ENCODE results near the gene TEN1.

The TEN1 gene

DNA sequence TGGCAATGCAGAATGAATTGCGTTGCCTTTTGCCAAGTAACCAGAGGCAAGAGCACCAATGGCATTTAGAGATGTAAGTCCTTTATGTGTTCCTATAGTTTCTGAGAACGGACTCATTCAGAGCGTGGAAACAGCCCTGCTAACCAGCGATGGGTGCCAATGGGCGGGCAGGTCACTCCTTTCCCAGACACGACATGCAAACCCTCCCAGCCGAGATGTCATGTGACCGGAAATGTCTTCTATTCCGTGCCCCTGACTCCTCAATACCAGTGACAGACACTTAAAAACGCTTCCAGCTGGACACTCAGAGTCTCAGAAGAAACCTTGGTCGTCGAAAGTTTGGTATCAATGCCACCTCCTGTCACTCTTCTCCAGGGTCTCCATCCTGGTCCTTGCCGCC, 41.4 kb upstream of the TEN1 start:
- TF ChIP-seq REST (IDR thresholded peaks at IDR 0.05; ENCODE audit: insufficient read depth in 1 of 2, low read depth in 2 of 2, low read length in 2 of 2) (no peak), FOXP2 (optimal IDR thresholded peaks at IDR 0.05; ENCODE audit: borderline replicate concordance, extremely low read depth, extremely low read length, insufficient read depth) (no peak), TAF1 (IDR thresholded peaks at IDR 0.05; ENCODE audit: borderline replicate concordance, insufficient read depth, low read length) (no peak), POLR2AphosphoS5 (IDR thresholded peaks at IDR 0.05; ENCODE audit: low read depth, low read length) (no peak), SIN3A (IDR thresholded peaks at IDR 0.05; ENCODE audit: borderline replicate concordance, insufficient read depth, low read length) (no peak)

- TF ChIP-seq SIN3A (IDR thresholded peaks at IDR 0.05; ENCODE audit: borderline replicate concordance, insufficient read depth, low read length) = peak; percentile 91; the same call in 1 of the 2 replicates
- TF ChIP-seq TAF1 (IDR thresholded peaks at IDR 0.05; ENCODE audit: borderline replicate concordance, insufficient read depth, low read length) = peak; percentile 65; the same call in 1 of the 2 replicates
- TF ChIP-seq POLR2AphosphoS5 (IDR thresholded peaks at IDR 0.05; ENCODE audit: low read depth, low read length) = peak; percentile 88
- TF ChIP-seq FOXP2 (optimal IDR thresholded peaks at IDR 0.05; ENCODE audit: borderline replicate concordance, extremely low read depth, extremely low read length, insufficient read depth) = peak; percentile 96
- TF ChIP-seq REST (IDR thresholded peaks at IDR 0.05; ENCODE audit: insufficient read depth in 1 of 2, low read depth in 2 of 2, low read length in 2 of 2) = no peak
Observed at GRCh38 chr17:75940727-75941441, 38.2 kb upstream of the TEN1 start, which contains the start of gene FBF1. TSS of gene FBF1 (minus strand) at chr17:75941042. CDS start at chr17:75938149, 2,893 bp downstream.

DNA sequence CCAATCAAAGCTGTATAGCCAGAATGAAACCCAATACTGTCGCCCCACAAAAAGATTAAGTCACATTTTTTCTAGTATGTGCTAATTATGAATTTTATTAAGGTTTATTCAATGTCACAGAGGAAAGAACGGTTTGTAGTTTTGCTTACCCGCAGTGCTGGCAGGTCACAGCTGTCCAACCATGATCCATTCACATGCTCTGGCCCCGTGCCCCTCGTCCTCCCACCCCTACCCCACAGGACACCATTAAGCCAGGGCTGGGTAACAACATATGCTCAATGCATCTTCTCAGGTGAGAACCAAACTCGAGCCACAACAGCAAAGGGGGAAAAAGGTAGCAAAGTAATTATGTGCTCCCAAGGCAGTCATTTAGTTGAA, 37.6 kb upstream of the TEN1 start:
- TF ChIP-seq FOXP2 (optimal IDR thresholded peaks at IDR 0.05; ENCODE audit: borderline replicate concordance, extremely low read depth, extremely low read length, insufficient read depth) (no peak), SIN3A (IDR thresholded peaks at IDR 0.05; ENCODE audit: borderline replicate concordance, insufficient read depth, low read length) (no peak), REST (IDR thresholded peaks at IDR 0.05; ENCODE audit: insufficient read depth in 1 of 2, low read depth in 2 of 2, low read length in 2 of 2) (no peak), TAF1 (IDR thresholded peaks at IDR 0.05; ENCODE audit: borderline replicate concordance, insufficient read depth, low read length) (no peak), POLR2AphosphoS5 (IDR thresholded peaks at IDR 0.05; ENCODE audit: low read depth, low read length) (no peak)

DNA sequence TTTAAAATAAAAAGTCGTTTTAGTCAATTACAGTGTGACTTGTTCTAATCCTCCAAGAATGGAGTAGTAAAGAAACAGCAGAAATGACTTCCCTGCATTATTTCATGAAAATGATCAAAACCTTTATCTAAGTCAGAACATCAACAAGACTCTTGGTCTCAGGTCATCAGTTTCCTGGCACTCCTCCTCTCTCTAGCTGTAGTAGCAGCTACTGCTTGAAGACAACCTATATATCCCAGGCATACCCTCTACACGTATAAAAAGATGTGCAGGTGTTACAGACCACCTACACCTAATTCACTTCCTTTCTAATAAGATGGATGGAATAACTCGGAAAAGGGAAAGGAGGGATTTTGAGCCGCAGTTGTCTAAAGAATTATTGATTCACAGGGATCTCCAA, 36.6 kb upstream of the TEN1 start:
- TF ChIP-seq TAF1 (IDR thresholded peaks at IDR 0.05; ENCODE audit: borderline replicate concordance, insufficient read depth, low read length) = no peak
- TF ChIP-seq REST (IDR thresholded peaks at IDR 0.05; ENCODE audit: insufficient read depth in 1 of 2, low read depth in 2 of 2, low read length in 2 of 2) = no peak
- TF ChIP-seq FOXP2 (optimal IDR thresholded peaks at IDR 0.05; ENCODE audit: borderline replicate concordance, extremely low read depth, extremely low read length, insufficient read depth) = no peak
- TF ChIP-seq SIN3A (IDR thresholded peaks at IDR 0.05; ENCODE audit: borderline replicate concordance, insufficient read depth, low read length) = no peak
- no peak for TF ChIP-seq POLR2AphosphoS5 (IDR thresholded peaks at IDR 0.05; ENCODE audit: low read depth, low read length)

Measured in PFSK-1 (cell line).